Heart left ventricle (tissue), 13 donors: Measurements from ENCODE around the gene CYP4F11.

ENCODE experiments used
- POLR2A ChIP-seq, 2 donors: fragments of 450-650 bp; IDR thresholded peaks; one replicate each; pipeline ENCODE4 v1.6.1; 2017; ENCODE audit warnings: antibody characterized with exemption in 2 of 2, mild to moderate bottlenecking in 2 of 2, moderate library complexity in 2 of 2
- TF ChIP-seq, protein P1 (sequence below), 12 donors: fragments of 200-600 bp; sonication (generic) in 4 of 12; IDR thresholded peaks; one replicate each; pipeline versions ENCODE4 v1.5.0 to v1.8.0; 2018 to 2022; ENCODE audit warnings: antibody characterized with exemption in 12 of 12, mild to moderate bottlenecking in 5 of 12
- donor health status: ischemic (EF 13 %, LVEDD 7.1; RV severe dilation, severe dysfunction).
- donor health status: DM: no; HTN: yes; CAD: no.
- donor health status: DM: no; HTN: no; CAD: no.
- donor health status: ischemic (EF 25% LVEDD 6.9; RV normal size, moderate dysfunction).
- donor health status: ischemic (EF 25% LVEDD 5.7; RV mildly dilated, moderate dysfunction).
- donor health status: ischemic (EF 35%, LVEDD 5.7; RV mildly dilated, moderate dysfunction).
- donor health status: nonischemic (EF 11% LVEDD 7.7; RV severe dilation, severe dysfunction).
- donor health status: DM: yes; HTN: yes; CAD: no.
- donor health status: PGD.
- donor health status: ischemic (EF 29% LVEDD 5.4; RV normal size, mild dysfunction).
- donor health status: nonischemic (EF 23%, LVEDD 6.1; RV moderate dilation, normal function).

DNA sequence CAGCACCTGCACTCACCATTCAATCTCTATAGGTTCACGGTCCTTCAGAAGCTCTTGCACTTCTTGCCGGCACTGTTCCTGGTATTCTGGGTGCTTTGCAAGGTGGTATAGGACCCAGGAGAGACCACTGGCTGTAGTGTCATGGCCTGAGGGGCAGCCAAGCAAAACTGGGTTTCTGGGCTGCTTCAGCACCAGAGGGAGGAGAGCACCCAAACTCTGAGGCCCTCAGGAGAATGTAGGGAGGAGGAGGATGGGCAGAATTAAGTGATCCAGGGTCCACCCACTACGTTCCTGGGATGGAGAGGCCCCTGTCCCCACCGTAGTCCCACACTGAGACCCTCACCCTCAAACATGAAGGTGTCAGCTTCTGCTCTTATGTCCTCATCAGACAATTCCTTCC, 12.3 kb downstream of the CYP4F11 start:
- no peak for TF ChIP-seq POLR2A (IDR thresholded peaks at IDR 0.05)
- TF ChIP-seq, protein P1, sequence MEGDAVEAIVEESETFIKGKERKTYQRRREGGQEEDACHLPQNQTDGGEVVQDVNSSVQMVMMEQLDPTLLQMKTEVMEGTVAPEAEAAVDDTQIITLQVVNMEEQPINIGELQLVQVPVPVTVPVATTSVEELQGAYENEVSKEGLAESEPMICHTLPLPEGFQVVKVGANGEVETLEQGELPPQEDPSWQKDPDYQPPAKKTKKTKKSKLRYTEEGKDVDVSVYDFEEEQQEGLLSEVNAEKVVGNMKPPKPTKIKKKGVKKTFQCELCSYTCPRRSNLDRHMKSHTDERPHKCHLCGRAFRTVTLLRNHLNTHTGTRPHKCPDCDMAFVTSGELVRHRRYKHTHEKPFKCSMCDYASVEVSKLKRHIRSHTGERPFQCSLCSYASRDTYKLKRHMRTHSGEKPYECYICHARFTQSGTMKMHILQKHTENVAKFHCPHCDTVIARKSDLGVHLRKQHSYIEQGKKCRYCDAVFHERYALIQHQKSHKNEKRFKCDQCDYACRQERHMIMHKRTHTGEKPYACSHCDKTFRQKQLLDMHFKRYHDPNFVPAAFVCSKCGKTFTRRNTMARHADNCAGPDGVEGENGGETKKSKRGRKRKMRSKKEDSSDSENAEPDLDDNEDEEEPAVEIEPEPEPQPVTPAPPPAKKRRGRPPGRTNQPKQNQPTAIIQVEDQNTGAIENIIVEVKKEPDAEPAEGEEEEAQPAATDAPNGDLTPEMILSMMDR (IDR thresholded peaks at IDR 0.05), result no peak
